Activated CD8-positive, alpha-beta memory T cell treated with anti-CD3 and anti-CD28 coated beads for 36 hours (primary cell): ENCODE data around the gene SMOC1. TPM values are rescaled to one million over a fixed set of nuclear protein-coding genes. Genes with fewer than 3 reads are reported as not detected.

Experiments used
- CTCF ChIA-PET: fragments of 350-600 bp; sonication (Branson Sonifier 250); formaldehyde crosslinking; loops from one replicate; lab custom pipeline; 2021; ENCODE audit warnings: antibody characterized with exemption; lab: Charles Lee
- POLR2A ChIA-PET: fragments of 350-600 bp; sonication (Branson Sonifier 250); formaldehyde crosslinking; loops from one replicate; lab custom pipeline; 2021; ENCODE audit warnings: antibody characterized with exemption; lab: Charles Lee
- total RNA-seq, 2 experiments: library from RNA; stranded (reverse); gene quantifications; one replicate each; pipeline ENCODE4 v1.2.3, GENCODE V29; 2021

SMOC1 gene
- total RNA-seq, 2 experiments from 2014 or later = not detected

- POLR2A ChIA-PET = no interaction called here
- CTCF ChIA-PET = no interaction called here
Observed at GRCh38 chr14:70050136-70050535, 170.9 kb downstream of the SMOC1 start.

DNA sequence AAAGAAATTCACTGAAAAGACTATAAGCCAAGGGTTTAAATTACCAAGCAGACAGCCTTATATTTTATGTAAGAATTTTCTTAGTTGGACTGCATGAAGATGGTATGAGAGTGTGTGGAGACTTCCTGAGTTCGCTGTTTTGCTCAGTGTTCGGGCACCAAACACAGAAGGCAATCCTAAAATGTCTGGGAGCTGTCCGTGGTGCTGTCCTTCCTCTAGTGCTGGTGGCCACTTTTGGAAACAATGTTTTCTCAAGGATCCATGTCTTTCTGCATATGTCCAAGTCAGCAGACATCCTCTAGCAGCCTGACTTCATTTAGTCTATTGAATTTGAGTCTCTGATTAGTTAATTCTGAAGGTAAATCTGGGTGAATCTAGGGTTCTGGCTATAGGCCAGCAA, 173.8 kb downstream of the SMOC1 start:
- ChIA-PET CTCF (no interaction called here), POLR2A (no interaction called here)

DNA sequence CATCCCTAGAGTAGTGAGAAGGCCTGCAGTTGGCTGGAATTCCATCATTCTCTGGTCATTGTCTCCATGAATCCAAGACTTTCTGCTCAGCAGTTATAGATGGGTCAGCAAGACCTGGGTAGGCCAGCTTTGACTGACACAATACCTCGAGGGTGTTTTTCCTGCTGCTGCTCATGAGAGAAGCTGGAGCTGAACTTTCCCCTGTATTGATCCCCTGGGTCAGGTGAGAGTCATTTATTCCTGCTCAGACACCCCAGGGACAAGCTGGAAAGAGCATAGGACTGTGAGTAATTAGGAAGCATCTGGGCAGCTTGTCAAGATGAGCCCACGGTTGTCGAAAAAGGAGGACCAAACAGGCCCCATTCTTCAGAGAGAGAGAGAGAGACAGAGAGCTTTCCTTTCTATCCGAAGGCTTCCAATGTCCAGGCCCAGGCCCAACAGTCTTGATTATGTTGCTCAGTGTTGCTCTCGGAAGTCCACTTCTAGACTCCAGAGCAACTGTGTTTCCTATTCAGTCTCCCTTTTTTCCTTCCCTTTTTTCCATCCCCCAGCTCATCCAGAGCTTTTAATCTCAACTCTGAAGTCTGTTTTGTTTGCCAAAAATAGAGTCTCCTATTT, 178.4 kb downstream of the SMOC1 start:
- POLR2A ChIA-PET = no interaction called here
- CTCF ChIA-PET = no interaction called here

GRCh38 chr14:70059545-70059944, 180.3 kb downstream of the SMOC1 start:
- POLR2A ChIA-PET = no interaction called here
- CTCF ChIA-PET = no interaction called here

DNA sequence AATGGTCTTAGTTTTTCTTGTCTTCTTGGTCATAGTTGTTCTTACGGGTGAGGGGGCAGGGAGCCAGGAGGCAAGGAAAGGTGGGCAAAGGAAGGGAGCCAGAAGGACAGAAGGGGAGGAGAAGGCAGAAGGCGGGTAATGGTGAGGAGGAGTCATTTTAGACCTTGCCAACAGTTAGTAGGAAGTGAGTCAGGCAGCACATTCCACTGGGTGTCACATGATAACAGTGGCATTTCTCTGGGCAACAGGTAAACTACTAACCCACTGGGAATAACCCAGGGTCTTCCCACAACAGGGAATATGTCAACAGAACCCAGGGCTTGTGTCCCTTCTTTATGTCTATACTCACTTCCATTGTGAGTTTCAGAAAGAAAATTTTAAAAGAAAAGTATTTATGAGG, 181.9 kb downstream of the SMOC1 start:
- POLR2A ChIA-PET = no interaction called here
- CTCF ChIA-PET = no interaction called here

- CTCF ChIA-PET = no interaction called here
- POLR2A ChIA-PET = no interaction called here
Observed at GRCh38 chr14:70064136-70064865, 185.1 kb downstream of the SMOC1 start.

DNA sequence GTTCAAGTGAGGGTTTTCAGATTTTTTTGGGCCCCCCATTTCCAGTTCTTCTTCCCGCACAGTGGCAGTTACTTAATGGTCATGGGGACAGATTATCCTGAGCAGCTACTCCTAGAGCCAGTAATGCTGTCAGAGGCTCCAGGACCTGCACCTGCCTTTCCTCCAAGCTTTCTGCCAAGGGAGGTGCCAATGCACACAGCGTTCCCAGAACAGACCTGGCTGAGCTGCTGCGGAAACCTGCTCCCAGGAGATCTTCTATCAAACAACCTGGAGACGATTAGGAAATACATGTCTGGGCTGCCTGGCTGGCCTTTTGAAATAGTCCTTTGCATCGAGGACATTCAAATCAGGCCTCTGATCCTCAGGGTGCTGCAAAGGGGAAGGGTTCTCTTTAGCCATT, 188.6 kb downstream of the SMOC1 start:
- CTCF ChIA-PET = no interaction called here
- POLR2A ChIA-PET = no interaction called here

GRCh38 chr14:70069186-70069585, 190.0 kb downstream of the SMOC1 start:
- CTCF ChIA-PET = no interaction called here

DNA sequence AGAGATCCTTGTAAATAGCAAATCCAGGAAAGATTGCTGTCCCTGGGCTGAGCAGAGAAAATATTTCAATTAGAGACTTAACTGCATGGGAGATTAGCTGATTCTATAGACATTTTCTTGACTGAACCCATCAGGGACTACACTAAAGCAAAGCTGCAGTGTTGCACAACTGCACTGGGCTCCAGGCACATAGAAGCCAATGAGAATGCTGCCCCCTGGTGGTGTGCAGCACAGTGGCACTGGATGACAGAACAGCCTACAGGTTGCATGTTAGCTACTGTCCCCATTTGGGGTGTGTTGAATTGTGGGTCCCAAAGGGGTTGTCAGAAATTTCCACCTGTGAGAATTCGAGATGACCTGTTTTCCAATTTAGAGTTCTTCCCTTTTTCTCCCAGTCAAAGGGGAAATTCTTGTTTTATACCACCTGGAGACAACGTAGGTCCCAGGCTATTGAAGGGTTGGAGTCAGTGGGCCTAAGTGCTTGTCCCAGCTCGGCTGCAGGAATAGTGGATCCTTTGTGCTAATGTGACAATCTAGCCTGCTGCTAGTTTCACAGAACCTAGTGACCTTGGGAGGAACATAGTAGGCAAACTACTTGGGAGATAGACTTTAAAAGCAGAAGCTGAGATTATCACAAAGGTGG, 194.8 kb downstream of the SMOC1 start:
- ChIA-PET CTCF (interaction anchor here (1.2 to 1.9 kb wide), 3 partner anchors 8 to 46 kb away, joined by 3 to 8 read pairs (median 3); no protein-coding TSS in a partner anchor), POLR2A (no interaction called here)

More at GRCh38 chr14:70069186-70069585, 190.0 kb downstream of the SMOC1 start:
- POLR2A ChIA-PET = no interaction called here

GRCh38 chr14:70077005-70077404, 197.8 kb downstream of the SMOC1 start:
- CTCF ChIA-PET = interaction anchor here (0.9 kb wide), 1 partner anchor 11 kb away, joined by 3 read pairs; no protein-coding TSS in a partner anchor
- POLR2A ChIA-PET = no interaction called here

- CTCF ChIA-PET = no interaction called here
- POLR2A ChIA-PET = no interaction called here
Observed at GRCh38 chr14:70077720-70078119, 198.5 kb downstream of the SMOC1 start.

DNA sequence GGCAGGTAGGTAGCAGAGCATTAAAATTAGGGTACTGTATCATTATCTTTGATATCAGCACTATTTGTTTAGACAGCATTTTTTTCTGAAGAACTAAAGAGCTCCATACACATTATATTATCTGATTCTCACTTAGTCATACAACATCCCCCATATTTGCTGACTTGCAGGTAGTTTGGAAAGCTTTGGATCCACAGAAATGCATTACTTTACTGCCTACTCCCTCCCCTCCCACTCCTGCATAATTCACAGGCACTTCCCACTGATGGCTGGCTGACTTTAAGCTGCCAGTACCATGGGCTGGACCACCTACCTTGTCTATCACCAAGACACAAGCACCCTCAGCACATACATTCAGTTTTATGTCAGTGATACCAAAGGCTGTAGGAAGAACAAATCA, 199.1 kb downstream of the SMOC1 start:
- ChIA-PET CTCF (no interaction called here), POLR2A (no interaction called here)

- POLR2A ChIA-PET = no interaction called here
- CTCF ChIA-PET = no interaction called here
Observed at GRCh38 chr14:70080076-70080475, 200.9 kb downstream of the SMOC1 start.

Other genes starting within 250 kb of the SMOC1 start
- gene SRSF5, start 112.3 kb upstream of the SMOC1 start, total RNA-seq = 100 to 1,000 TPM; 255 to 262 TPM
- not detected for gene SLC10A1, start 82.2 kb upstream of the SMOC1 start, total RNA-seq